Activated CD4-positive, alpha-beta T cell treated with anti-CD3 and anti-CD28 coated beads, Interleukin-2, amount 10 ng/mL, durations not matched to agents 7 days and 5 days (primary cell): ENCODE measurements around the gene ELOVL6. TPM values are rescaled to one million over a fixed set of nuclear protein-coding genes. Genes with fewer than 3 reads are reported as not detected.

Experiments used
- CTCF ChIA-PET: fragments of 350-600 bp; sonication (Branson Sonifier 250); formaldehyde crosslinking; loops from one replicate; lab custom pipeline; 2021; ENCODE audit warnings: antibody characterized with exemption; lab: Charles Lee
- POLR2A ChIA-PET: fragments of 350-600 bp; sonication (Branson Sonifier 250); formaldehyde crosslinking; loops from one replicate; lab custom pipeline; 2021; ENCODE audit warnings: antibody characterized with exemption; lab: Charles Lee
- DNase-seq: peaks from one replicate; pipeline ENCODE4 v3.0.0-alpha.2; 2020
- H3K27ac Mint-ChIP-seq: one replicate; pipeline ENCODE4 v1.8.0; 2021; ENCODE audit warnings: mild to moderate bottlenecking, moderate library complexity, mixed read lengths
- H3K27me3 Mint-ChIP-seq: one replicate; pipeline ENCODE4 v1.8.0; 2021; ENCODE audit warnings: mixed read lengths
- H3K36me3 Mint-ChIP-seq: one replicate; pipeline ENCODE4 v1.8.0; 2021; ENCODE audit warnings: low read depth, mixed read lengths
- H3K4me1 Mint-ChIP-seq: one replicate; pipeline ENCODE4 v1.8.0; 2021; ENCODE audit warnings: mixed read lengths
- H3K4me3 Mint-ChIP-seq: one replicate; pipeline ENCODE4 v1.8.0; 2021; ENCODE audit warnings: mild to moderate bottlenecking, moderate library complexity, mixed read lengths
- H3K9me3 Mint-ChIP-seq: one replicate; pipeline ENCODE4 v1.8.0; 2021; ENCODE audit warnings: mixed read lengths
- total RNA-seq, 2 experiments: library from RNA; stranded (reverse); gene quantifications; one replicate each; pipeline ENCODE4 v1.2.3, GENCODE V29; 2021

ELOVL6 gene
- total RNA-seq, 2 experiments from 2014 or later: 14.7 to 16.0 TPM

- Mint-ChIP-seq H3K36me3 (peaks cover 16% of the 10 kb centered on the region), H3K27ac (no peak overlapping the region), H3K9me3 (peaks cover 6% of the 10 kb centered on the region), H3K4me1 (no peaks in the 10 kb centered on the region), H3K4me3 (no peak overlapping the region), H3K27me3 (no peaks in the 10 kb centered on the region)
- CTCF ChIA-PET: interaction anchor here (1.3 kb wide), 1 partner anchor 9 kb away, joined by 4 read pairs; no protein-coding TSS in a partner anchor
- no peak for DNase-seq
- POLR2A ChIA-PET: no interaction called here
Observed at GRCh38 chr4:110075891-110076290, 122.5 kb downstream of the ELOVL6 start.

- Mint-ChIP-seq H3K27me3 (no peaks in the 10 kb centered on the region), H3K4me1 (no peaks in the 10 kb centered on the region), H3K9me3 (peaks cover 6% of the 10 kb centered on the region), H3K36me3 (peaks cover 16% of the 10 kb centered on the region), H3K4me3 (no peak overlapping the region), H3K27ac (no peak overlapping the region)
- POLR2A ChIA-PET: no interaction called here
- CTCF ChIA-PET: no interaction called here
- no peak for DNase-seq
Observed at GRCh38 chr4:110075083-110075738, 123.2 kb downstream of the ELOVL6 start.

- POLR2A ChIA-PET: no interaction called here
- H3K4me1 Mint-ChIP-seq: no peaks in the 10 kb centered on the region
Observed at GRCh38 chr4:110074570-110074969, 123.8 kb downstream of the ELOVL6 start.

GRCh38 chr4:110073053-110073845, 125.2 kb downstream of the ELOVL6 start:
- peaks cover 6% of the 10 kb centered on the region for H3K9me3 Mint-ChIP-seq
- H3K27me3 Mint-ChIP-seq: no peaks in the 10 kb centered on the region
- no peak overlapping the region for H3K27ac Mint-ChIP-seq
- POLR2A ChIA-PET: no interaction called here
- no peaks in the 10 kb centered on the region for H3K4me1 Mint-ChIP-seq
- peaks cover 12% of the 10 kb centered on the region for H3K36me3 Mint-ChIP-seq
- DNase-seq: no peak
- H3K4me3 Mint-ChIP-seq: no peak overlapping the region
- CTCF ChIA-PET: no interaction called here

More at GRCh38 chr4:110074570-110074969, 123.8 kb downstream of the ELOVL6 start:
- no peak overlapping the region for H3K4me3 Mint-ChIP-seq
- CTCF ChIA-PET: no interaction called here
- H3K27me3 Mint-ChIP-seq: no peaks in the 10 kb centered on the region
- no peak for DNase-seq
- no peak overlapping the region for H3K27ac Mint-ChIP-seq
- peaks cover 6% of the 10 kb centered on the region for H3K9me3 Mint-ChIP-seq
- H3K36me3 Mint-ChIP-seq: peaks cover 15% of the 10 kb centered on the region

GRCh38 chr4:110071466-110071865, 126.9 kb downstream of the ELOVL6 start:
- no peak for DNase-seq
- peaks cover 5% of the 10 kb centered on the region for H3K36me3 Mint-ChIP-seq

GRCh38 chr4:110068248-110068647, 130.2 kb downstream of the ELOVL6 start:
- H3K4me1 Mint-ChIP-seq: no peaks in the 10 kb centered on the region
- DNase-seq: no peak
- H3K27ac Mint-ChIP-seq: no peak overlapping the region
- no peaks in the 10 kb centered on the region for H3K27me3 Mint-ChIP-seq
- H3K9me3 Mint-ChIP-seq: no peaks in the 10 kb centered on the region
- POLR2A ChIA-PET: no interaction called here
- CTCF ChIA-PET: interaction anchor here (1.0 kb wide), 1 partner anchor 17 kb away, joined by 4 read pairs; no protein-coding TSS in a partner anchor
- H3K36me3 Mint-ChIP-seq: no peaks in the 10 kb centered on the region
- H3K4me3 Mint-ChIP-seq: no peak overlapping the region

More at GRCh38 chr4:110071466-110071865, 126.9 kb downstream of the ELOVL6 start:
- POLR2A ChIA-PET: no interaction called here
- Mint-ChIP-seq H3K4me3 (no peak overlapping the region), H3K4me1 (no peaks in the 10 kb centered on the region), H3K27me3 (no peaks in the 10 kb centered on the region), H3K9me3 (no peaks in the 10 kb centered on the region), H3K27ac (no peak overlapping the region)
- CTCF ChIA-PET: interaction anchor here (1.2 kb wide), 1 partner anchor 12 kb away, joined by 4 read pairs; no protein-coding TSS in a partner anchor

- ChIA-PET POLR2A (no interaction called here), CTCF (interaction anchor here (0.7 to 1.4 kb wide), 2 partner anchors 9 to 32 kb away, joined by 3 to 5 read pairs; no protein-coding TSS in a partner anchor)
- Mint-ChIP-seq H3K9me3 (no peaks in the 10 kb centered on the region), H3K36me3 (peaks cover 2% of the 10 kb centered on the region), H3K27me3 (no peaks in the 10 kb centered on the region), H3K27ac (no peak overlapping the region), H3K4me1 (peaks cover 19% of the 10 kb centered on the region), H3K4me3 (no peak overlapping the region)
- DNase-seq: no peak
Observed at GRCh38 chr4:110064934-110065333, 133.5 kb downstream of the ELOVL6 start.

GRCh38 chr4:110064295-110064694, 134.1 kb downstream of the ELOVL6 start:
- CTCF ChIA-PET: interaction anchor here (0.6 to 1.4 kb wide), 4 partner anchors 9 to 32 kb away, joined by 3 to 5 read pairs (median 3); no protein-coding TSS in a partner anchor
- no peak for DNase-seq
- Mint-ChIP-seq H3K4me1 (peaks cover 26% of the 10 kb centered on the region), H3K36me3 (peaks cover 5% of the 10 kb centered on the region), H3K27ac (no peak overlapping the region), H3K4me3 (no peak overlapping the region), H3K9me3 (no peaks in the 10 kb centered on the region), H3K27me3 (no peaks in the 10 kb centered on the region)
- POLR2A ChIA-PET: no interaction called here

GRCh38 chr4:110062166-110062565, 136.2 kb downstream of the ELOVL6 start:
- ChIA-PET CTCF (interaction anchor here (0.8 kb wide), 1 partner anchor 10 kb away, joined by 3 read pairs; no protein-coding TSS in a partner anchor), POLR2A (no interaction called here)
- H3K27ac Mint-ChIP-seq: no peak overlapping the region
- no peak overlapping the region for H3K4me3 Mint-ChIP-seq
- no peak for DNase-seq
- peaks cover 7% of the 10 kb centered on the region for H3K36me3 Mint-ChIP-seq
- peaks cover 40% of the 10 kb centered on the region for H3K4me1 Mint-ChIP-seq
- H3K27me3 Mint-ChIP-seq: no peaks in the 10 kb centered on the region
- H3K9me3 Mint-ChIP-seq: no peaks in the 10 kb centered on the region

- H3K4me3 Mint-ChIP-seq: no peak overlapping the region
- peaks cover 44% of the 10 kb centered on the region for H3K4me1 Mint-ChIP-seq
- H3K27ac Mint-ChIP-seq: peak overlapping the region; percentile 89
- no peaks in the 10 kb centered on the region for H3K27me3 Mint-ChIP-seq
- DNase-seq: no peak
- ChIA-PET CTCF (no interaction called here), POLR2A (no interaction called here)
- H3K36me3 Mint-ChIP-seq: peaks cover 7% of the 10 kb centered on the region
- no peaks in the 10 kb centered on the region for H3K9me3 Mint-ChIP-seq
Observed at GRCh38 chr4:110061076-110061475, 137.3 kb downstream of the ELOVL6 start.

- POLR2A ChIA-PET: interaction anchor here (0.7 kb wide), 1 partner anchor 141 kb away, joined by 4 read pairs; no protein-coding TSS in a partner anchor
- Mint-ChIP-seq H3K27ac (peak overlapping the region; percentile 89), H3K4me1 (peaks cover 56% of the 10 kb centered on the region), H3K4me3 (peak overlapping the region; percentile 60), H3K27me3 (no peaks in the 10 kb centered on the region), H3K36me3 (peaks cover 7% of the 10 kb centered on the region), H3K9me3 (no peaks in the 10 kb centered on the region)
- CTCF ChIA-PET: interaction anchor here (0.6 to 2.2 kb wide), 5 partner anchors 10 to 218 kb away, joined by 3 to 6 read pairs (median 4); no protein-coding TSS in a partner anchor
- peak; percentile 16 for DNase-seq
Observed at GRCh38 chr4:110059556-110060191, 138.7 kb downstream of the ELOVL6 start.

GRCh38 chr4:110058677-110059076, 139.7 kb downstream of the ELOVL6 start:
- no peaks in the 10 kb centered on the region for H3K9me3 Mint-ChIP-seq

More at GRCh38 chr4:110058677-110059076, 139.7 kb downstream of the ELOVL6 start:
- ChIA-PET CTCF (interaction anchor here (0.6 to 2.2 kb wide), 3 partner anchors 9 to 141 kb away, joined by 4 to 6 read pairs (median 5); no protein-coding TSS in a partner anchor), POLR2A (no interaction called here)
- peaks cover 56% of the 10 kb centered on the region for H3K4me1 Mint-ChIP-seq
- H3K27me3 Mint-ChIP-seq: no peaks in the 10 kb centered on the region
- peaks cover 7% of the 10 kb centered on the region for H3K36me3 Mint-ChIP-seq
- no peak for DNase-seq
- peak overlapping the region; percentile 60 for H3K4me3 Mint-ChIP-seq
- H3K27ac Mint-ChIP-seq: peak overlapping the region; percentile 89
